Right kidney (tissue), 1 donor: ENCODE results near the gene ANGPTL7.
"Not testable (repeated sequence)": the region's sequence is repeated elsewhere in the genome, so short reads cannot be mapped to it uniquely, and the experiment has no call there.

Source experiments
- DNase-seq: peaks from one replicate; pipeline ENCODE4 v3.0.0-alpha.2; 2016

Gene ANGPTL7

DNA sequence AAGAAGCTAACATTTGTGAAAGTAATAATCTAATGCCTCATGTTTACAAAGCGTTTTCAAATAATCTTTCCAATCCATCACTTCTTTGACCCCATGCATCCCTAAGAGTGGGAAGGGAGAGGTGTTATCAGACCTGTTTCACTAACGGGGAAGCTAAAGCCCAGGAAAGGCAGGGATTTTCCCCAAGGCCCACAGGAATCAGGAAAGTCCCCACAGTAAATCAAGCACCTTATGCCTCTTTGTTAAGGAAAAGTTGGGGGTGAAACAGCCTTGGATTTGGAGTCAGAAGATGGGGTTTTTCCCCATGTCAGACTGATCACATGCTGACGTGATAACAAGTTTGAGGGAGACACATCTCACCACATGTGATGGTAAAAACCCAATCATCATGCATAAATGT, 20.0 kb upstream of the ANGPTL7 start:
- DNase-seq: no peak

DNA sequence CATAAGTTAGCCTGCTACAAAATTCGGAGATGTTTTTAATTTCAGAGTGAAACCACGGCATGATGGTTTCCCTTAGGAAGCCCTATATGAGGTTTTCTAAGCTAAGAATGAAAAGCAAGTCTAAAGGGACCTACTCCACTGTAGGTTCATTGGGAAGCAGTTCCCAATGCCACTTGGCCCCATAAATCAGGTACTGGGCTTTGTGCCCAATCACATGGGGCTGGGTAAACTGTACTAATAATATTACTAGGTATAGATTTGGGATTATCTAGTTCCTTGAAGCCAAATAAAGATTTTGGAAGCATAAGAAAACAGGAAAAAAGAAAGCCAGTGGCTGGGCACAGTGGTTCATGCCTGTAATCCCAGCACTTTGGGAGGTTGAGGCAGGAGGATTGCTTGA, 19.1 kb upstream of the ANGPTL7 start:
- DNase-seq: no peak

DNA sequence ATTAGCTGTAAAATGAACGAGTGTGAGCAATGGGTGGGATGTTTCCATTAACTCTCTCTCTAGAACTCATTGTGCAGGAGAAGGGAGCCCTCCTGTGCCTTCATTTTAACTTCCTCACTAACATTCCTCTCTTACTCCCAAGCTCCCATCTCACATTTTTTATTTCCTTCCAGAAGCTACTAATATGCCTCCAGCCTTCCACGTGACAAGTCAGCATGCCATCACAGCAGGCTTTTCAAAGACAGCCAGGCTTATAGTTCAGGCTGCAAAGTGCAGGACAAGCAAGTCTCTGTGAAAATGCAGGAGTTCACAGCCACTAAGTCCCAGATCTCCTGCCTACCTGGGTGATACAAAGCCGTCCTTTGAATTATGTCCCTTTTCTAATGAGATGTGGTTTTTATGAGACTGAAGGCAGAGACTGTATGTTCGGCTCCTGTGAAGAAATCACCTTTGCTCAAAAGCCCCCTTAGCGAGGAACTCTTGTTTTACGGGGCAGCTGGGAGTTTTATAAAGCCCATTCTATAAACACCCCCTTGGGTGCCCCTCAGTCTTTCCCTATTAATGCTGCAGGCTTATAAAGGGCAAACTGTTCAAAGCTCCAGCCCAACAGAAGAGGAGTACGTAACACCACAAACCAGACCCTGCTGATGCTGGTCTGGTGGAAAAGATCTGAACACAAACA, 14.8 kb upstream of the ANGPTL7 start:
- no peak for DNase-seq

DNA sequence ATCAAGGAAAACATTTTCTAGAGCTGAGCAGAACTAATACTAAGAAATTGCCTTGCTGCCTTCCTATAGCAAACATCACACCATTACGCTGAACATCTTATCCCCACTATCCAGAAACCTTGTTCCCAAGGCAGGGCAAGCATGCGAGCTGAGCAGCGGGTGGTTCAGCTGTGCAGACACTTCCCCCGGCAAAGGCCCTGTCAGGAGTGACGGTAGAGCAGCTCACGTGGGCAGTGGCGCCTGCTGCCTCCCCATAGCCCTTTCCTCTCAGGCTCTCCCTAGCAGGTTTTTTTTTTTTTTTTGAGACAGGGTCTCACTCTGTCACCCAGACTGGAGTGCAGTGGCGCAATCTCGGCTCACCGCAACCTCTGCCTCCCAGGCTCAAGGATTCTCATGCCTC, 13.7 kb upstream of the ANGPTL7 start:
- DNase-seq: no peak

DNA sequence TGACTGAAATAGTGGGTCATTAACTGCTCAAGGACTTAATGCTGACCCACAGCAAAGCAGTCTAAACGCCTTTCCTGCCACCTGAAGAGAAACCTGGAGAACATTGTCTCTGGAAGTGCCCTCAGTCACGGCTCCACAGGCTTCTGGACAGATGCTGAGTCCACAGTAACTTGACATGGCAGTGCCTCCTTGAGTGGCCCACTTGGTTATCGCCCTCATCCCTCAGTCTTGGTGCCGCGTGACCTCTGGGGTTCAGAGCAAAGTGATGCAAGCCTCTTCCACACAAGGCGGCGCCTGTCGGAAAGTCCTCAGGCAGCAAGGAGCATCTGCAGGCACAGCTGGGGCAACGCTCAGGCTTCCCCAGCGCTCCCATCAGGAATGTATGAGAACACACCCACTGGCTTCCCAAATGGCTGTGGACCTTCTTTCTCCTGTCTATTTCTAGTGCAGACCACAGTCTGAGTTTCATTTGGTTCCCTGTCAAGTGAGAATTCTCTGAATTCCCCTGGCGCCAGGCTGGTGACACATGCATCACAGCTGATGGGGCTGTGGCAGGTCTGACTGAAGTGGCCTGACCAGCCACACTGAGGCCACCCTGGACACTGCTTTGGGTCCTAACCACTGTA, 13.0 kb upstream of the ANGPTL7 start:
- no peak for DNase-seq

DNA sequence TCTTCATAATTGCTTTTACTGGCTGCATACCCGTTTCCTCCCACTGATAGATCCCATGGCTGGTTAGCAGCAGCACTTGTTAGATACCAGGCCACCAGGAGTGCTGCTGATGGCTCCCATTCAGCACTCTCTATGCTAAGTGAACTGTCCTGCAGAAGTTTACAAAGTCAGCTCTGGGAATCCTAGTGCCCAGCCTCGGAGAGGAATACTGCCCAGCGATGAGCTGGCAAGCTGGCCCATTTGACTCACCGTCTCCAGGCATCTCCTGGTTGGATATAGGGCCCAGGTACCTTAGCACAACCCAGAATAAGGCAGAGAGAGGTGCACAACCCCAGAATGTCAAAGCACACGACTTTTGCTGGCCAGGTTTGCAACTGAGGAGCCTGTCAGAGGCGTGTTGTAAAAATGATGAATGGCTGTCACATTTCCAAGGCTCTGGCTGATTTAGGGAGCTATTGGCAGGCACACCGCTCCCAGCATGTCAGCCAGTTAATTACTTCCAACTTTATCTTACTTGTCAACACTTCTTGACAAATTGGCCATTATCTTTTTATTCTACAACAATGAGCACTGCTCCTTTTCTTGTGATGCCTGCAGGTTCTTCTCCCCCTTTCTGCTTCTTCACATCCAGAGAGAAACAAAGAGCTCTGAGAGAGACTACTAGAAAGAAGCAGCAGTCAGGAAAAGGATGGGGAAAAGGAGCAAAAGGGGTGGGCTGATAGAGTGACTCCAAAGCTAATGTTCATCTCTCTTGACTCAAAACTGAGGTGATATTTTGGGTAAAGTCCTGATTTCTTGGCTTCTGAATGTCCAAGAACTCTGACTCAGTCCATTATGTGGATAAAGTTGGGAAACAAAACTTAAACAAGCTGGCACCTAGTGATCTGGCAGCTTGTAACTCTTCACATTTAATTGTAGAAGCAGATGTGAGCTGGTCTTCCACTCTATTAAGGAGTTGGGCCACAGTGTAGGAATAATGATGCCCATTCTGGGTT, 10.8 kb upstream of the ANGPTL7 start:
- DNase-seq: peak; percentile 7

DNA sequence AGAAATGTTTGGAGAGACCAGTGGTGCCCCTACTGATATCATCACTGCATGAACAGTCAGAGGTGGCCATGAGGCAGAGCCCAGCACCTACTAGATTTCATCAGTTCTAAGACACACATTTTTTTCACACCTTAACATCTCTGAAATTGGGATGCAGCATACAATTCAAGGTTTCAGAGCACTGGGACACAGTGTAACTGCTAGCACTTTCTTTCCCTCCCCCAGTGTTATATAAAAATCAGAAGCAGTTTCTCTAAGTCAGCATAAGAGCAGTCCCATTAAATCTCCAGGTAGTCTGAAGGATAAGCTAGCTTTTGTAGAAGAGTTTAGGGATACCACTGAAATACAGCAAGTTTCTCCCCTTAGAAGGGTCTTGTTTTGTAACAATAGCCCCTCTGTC, 10.0 kb upstream of the ANGPTL7 start:
- no peak for DNase-seq

DNA sequence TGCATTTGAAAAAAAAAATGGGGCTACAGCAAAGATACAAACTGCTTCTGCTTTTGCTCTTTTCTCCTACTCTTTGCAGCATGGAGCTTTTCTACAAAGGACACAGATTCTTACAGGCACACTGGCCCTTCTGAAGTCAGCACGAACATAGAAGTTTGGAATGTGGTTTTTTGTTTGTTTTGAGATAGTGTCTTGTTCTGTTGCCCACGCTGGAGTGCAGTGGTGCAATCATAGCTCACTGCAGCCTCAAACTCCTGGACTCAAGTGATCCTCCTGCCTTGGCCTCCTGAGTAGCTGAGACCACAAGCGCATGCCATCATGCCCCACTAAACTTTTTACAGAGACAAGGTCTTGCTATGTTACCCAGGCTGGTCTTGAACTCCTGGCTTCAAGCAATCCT, 9.4 kb upstream of the ANGPTL7 start:
- not testable (repeated sequence) for DNase-seq

DNA sequence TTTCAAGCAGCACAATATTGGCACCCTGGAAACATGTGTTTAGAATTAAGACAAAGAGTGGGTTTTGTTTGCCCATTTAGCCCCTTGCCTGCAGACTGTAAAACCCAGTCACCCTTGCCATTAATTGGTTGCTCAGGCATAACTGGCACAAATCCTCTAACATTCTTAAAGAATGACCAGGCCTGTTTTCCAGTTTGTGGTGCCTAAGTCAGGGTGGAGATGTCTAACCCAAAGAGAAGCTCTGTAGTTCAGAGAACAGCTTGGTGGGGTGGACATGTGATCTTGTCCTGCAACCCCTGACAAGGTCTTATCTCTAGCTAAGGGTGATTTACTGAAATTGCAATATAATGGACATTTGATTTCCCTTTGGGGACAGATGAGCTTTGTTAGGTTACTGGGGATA, 8.8 kb upstream of the ANGPTL7 start:
- DNase-seq: no peak

DNA sequence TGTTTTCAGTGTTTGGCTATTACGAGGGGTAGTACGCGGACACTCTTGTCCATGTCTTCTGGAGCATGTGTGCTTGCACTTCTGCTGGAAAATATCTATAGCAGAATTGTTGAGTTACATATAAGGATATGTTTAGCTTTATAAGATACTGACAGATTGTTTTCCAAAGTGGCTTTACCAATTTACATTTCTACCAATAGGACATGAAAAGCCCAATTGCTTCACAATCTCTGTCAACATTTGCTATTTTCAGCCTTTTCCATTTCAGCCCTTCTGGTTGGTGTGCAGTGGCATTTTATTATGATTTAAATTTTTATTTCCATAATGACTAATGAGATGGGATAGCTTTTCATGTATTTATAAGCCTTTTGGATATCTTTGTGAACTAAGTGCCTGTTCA, 6.3 kb upstream of the ANGPTL7 start:
- no peak for DNase-seq

DNA sequence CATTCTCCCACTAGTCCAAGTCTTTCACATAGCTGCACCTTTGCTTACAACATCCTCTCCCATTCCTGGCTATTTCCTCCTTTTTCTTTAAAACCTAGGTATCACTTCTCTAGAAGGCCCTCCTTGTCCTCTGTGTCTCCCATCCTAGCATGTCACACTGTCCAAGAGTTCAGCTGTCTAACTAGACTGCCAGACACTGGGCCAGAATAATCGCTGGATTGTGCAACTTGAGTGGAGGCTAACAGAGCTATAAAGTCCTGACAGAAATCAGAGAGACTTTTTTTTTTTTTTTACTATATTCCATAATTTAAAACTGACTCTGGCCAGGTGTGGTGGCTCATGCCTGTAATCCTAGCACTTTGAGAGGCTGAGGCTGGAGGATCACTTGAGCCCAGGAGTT, 4.2 kb upstream of the ANGPTL7 start:
- DNase-seq: no peak

DNA sequence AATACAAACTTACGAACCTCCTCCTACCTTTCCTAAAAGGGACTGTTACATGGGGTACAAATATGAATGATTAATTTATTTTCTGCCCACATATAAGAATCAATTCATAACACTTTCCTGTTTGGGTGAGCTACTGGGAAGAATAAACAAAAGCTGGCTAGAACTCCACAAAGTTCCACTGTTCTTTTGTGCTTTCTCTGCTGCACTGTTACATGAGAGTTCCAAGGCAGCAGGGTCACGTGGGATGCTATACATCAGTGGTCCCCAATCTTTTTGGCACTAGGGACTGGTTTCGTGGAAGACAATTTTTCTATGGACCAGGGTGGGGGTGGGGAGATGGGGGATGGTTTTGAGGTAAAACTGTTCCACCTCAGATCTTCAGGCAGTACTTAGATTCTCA, 2.2 kb upstream of the ANGPTL7 start:
- no peak for DNase-seq

DNA sequence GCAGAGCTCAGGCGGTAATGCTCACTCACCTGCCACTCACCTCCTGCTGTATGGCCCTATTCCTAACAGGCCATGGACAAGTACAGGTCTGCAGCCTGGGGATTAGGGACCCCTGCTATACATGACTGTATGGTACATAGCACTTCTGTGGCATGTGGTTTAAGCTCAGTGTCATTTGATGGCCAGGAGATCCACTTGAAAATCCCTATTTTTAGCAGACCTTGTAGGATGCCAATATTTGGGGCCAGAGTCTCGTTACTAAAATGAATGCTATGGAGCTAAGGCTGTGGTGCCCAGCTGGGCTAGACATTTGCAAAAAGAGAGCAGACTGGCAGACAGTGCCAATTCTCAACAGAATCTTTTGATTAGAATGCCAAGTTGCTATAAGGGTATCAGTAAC, 1.7 kb upstream of the ANGPTL7 start:
- DNase-seq: no peak

DNA sequence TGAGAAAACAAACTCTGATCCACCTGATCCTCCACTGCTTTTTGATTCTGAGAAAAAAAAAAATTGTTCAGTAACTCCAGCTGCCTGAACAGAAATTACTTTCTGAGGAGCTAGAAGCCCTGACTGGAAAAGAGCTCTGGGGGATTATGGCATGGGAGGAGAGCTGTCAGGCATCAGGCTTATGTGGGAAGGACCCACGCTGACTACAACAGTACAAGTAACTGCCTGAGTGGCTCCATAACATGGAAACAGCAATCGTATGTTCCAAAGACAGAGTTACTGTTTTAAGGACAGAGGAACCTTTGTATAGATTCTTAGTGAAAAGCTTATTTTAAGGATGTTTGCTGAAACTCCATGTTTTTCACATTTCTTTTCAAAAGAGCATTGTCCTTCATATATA, 1.2 kb upstream of the ANGPTL7 start:
- DNase-seq: no peak

DNA sequence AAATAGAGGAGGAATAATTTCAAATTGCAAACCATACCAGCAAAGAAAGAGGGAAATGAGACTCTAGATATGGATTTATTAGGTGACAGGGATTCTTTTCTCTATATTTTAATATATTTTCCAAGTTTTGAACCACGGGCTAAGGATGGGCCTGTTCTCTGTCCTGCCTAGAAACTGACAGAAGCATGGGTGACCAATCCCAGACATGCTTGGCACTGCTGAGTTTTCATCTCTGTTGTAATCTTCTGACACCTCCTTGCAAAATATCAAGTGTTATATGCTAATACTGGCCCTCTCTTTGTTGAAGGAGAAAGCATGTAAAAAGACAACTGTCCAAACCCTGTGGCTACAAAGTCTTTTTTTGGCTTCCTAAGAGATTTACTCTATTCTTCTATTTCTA, 774 bp upstream of the ANGPTL7 start:
- no peak for DNase-seq

DNA sequence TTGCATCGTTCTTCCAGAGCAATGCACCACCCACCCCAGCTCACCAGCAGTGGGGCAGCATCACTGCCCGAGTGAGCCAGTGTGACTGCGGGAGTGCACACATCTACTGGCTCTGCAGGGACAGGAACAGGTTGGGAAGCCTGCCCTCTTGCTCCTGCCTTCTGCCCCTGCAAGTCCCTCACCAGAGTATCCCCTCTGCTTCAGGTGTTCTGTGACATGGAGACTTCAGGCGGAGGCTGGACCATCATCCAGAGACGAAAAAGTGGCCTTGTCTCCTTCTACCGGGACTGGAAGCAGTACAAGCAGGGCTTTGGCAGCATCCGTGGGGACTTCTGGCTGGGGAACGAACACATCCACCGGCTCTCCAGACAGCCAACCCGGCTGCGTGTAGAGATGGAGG, 4.2 kb downstream of the ANGPTL7 start:
- no peak for DNase-seq

DNA sequence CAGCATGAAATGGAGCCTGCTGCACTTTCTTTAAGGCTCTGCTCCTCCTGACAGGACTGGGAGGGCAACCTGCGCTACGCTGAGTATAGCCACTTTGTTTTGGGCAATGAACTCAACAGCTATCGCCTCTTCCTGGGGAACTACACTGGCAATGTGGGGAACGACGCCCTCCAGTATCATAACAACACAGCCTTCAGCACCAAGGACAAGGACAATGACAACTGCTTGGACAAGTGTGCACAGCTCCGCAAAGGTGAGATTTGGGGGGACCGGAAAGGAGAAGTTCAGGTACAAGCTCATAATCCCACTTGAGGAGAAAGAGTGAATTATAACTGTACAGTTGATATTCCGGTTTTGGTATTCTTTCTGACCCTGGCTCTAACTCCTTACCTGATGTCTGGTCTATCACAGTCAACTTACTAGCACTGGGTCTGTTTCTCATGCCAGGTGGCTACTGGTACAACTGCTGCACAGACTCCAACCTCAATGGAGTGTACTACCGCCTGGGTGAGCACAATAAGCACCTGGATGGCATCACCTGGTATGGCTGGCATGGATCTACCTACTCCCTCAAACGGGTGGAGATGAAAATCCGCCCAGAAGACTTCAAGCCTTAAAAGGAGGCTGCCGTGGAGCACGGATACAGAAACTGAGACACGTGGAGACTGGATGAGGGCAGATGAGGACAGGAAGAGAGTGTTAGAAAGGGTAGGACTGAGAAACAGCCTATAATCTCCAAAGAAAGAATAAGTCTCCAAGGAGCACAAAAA, 5.4 kb downstream of the ANGPTL7 start:
- DNase-seq: no peak

DNA sequence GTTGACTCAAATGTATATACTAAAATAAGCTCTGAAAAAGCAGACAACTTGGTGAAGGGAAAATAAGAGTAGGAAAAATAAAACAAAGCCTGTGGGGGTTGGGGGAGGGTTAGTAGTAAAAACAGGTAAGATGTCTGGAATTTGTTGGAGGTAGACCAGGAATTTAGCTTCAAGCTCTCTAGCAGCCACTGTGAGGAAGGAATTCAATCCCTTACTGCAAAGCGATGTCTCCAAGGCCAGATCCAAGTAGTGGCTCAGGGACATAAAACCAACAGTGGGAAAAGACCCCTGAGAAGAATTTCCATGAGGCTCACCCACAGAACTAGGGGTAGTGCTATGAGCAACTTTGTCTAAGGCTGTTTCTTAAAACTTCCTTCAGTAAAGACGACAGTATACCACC, 7.8 kb downstream of the ANGPTL7 start:
- DNase-seq: no peak

DNA sequence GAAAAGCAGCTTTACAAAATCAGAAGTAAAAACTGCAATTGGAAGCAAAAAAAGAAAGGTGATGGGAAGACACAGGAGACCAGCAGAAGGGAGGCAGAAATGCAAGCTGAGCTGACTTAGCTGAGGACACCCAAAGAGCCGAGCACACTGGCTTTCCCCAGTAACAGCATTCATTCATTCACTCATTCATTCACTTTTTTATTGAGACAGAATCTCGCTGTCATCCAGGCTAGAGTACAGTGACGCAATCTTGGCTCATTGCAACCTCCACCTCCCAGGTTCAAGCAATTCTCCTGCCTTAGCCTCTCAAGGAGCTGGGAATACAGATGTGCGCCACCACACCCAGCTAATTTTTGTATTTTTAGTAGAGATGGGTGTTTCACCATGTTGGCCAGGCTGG, 8.2 kb downstream of the ANGPTL7 start:
- no peak for DNase-seq

DNA sequence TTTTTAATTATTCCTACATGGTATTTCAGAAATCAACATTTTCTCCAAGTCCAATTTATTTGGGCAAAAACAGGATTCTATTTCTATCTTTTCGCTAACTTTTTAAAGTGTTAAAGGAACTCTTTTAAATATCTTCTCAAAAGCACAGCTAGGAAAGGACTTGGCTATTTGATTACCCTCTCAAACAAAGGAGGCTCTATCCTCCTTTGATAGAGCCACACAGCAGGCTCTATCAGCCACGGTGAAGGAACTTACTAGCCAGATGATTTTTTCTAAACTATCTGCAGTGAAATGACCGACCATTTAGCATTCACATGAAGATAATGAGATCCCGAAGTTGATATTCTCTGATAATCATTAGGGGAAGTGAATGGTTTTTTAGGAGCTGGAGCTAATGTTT, 9.1 kb downstream of the ANGPTL7 start:
- DNase-seq: no peak

DNA sequence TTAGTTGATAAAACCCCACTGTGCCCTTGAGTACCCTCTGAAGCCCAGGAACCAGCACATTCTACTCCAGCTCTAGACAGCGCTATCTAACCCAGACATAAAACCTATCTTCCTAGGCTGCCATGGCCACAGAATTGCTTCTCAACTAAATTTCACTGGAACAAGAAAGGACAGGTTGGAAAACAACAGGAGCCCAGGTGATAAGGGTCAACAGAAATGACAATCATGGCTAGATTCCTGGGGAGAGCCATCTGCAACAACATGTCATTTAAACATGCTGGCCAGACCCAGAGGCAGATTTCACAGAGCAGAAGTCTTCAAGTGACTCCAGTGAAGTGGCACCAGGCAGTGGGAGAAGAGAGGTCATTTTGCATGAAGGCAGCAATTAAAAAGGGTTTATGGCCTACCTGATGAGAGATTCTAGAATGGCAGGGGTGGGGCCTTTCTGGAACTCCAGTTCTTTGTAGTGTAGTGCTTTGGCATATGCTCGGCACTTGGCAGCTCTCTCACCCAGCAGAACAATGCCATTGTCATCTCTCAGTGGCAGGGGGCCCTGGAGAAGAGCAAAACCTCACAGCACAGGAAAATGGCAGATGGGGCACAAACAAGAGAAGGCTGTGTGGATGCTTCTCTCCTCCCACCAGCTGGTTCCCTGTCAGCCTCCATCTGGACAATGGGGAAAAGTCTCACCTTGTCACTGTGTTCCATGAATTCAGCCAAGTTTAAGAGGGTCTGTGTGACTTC, 9.9 kb downstream of the ANGPTL7 start:
- no peak for DNase-seq
